Fibroblast of skin of back (primary cell): ENCODE results near the gene FAM9C.

Experiments used
- DNase-seq: peaks from one replicate; pipeline ENCODE4 v3.0.0-alpha.2; 2013

FAM9C gene

DNA sequence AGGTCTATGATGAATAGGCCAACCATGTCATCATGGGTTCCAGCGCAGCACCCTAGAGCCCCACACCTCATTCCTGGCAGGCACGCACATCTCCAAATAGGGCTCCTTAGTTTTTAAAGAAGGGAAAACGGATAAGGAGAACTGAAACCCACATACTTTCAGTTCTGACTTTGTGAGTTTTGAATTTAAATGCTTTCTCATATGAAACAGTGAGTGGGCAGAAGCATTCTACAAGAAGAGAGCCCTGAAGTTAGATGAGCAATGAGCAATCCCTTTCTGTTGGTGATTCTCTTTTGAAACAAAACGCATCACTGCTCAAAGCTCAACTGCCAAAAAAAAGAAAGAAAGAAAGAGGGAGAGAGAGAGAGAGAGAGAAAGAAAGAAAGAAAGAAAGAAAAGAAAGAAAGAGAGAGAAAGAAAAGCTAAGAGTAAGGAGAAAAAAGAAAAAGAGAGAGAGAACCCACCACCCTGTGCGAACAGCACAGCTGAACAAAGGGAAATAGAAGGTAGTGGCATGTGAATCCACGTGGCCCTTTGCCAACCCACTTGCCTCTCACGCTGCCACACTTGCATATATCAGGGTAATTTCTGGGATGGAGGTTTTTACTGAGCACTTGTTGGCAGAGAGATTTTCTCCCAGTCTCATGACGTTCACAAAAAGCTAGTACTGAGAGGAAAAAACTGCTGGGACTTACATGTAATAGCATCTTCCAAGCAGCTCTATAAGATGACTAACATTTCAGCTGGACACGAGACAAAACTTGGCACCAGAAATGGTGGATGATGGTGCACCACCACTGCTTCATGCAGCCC is 38.6 kb downstream of the FAM9C start:
- DNase-seq = no peak

DNA sequence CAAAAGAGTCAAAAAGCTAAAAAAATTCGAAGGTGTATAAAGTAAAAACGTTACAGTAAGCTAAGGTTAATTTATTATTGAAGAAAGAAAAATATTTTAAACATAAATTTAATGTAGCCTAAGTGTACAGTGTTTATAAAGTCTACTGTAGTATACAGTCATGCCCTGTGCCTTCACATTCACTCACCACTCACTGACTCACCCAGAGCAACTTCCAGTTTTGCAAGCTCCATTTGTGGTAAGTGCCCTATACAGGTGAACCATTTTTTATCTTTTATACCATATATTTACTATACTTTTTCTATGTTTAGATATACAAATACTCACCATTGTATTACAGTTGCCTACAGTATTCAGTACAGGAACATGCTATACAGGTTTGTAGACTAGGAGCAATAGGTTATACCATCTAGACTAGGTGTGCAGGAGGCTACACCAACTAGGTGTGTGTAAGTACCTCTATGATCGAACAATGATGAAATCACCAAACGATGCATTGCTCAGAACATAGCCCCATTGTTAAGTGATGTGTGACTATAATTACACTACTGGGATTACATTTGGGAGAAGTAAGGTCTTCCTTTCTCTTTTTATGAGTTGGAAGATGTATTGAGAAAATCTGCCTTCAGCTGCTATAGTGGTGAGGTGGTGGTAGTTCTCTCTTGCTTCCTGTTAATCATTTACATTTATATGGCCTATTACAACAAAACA is 42.3 kb downstream of the FAM9C start:
- no peak for DNase-seq

DNA sequence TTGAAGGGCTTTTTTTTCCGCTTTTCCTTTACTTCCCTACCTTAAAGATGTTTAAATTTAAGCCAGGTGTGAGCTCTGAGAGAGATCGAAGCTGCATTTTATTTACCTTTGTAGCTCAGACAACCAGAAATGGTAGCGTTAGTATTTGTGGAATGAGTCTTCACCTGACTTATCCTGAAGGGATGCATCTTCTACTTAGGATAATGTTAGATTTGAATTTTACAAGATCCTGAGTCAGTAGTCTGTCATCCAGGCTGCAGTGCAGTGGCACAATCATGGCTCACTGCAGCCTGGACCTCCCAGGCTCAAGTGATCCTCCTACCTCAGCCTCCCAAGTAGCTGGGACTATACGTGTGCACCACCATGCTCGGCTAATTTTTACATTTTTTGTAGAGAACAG is 43.3 kb downstream of the FAM9C start:
- no peak for DNase-seq

DNA sequence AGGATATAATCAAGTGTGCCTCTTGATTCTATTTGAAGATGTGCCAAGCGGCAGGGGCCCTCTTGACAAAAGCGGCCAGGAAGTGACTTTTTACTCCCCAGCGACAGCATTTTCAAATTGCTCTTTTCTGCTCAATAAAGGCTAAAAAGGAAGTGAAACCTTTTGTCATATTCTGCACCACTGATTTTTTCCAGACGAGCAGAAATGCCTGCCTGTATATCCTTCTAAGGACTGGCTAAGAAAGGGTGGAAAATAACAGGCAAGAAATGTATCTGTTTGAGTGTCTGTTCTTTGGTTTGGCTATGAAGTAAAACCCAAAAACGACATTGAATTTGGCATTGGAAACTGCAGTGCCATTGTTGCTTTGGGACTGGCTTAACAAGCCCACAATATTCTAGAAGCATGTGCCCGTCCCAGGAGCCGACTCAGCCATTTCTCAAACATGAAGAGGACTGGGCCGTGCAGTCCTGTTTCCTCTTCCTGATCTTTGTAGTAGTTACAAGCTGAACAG is 44.1 kb downstream of the FAM9C start:
- DNase-seq = no peak

DNA sequence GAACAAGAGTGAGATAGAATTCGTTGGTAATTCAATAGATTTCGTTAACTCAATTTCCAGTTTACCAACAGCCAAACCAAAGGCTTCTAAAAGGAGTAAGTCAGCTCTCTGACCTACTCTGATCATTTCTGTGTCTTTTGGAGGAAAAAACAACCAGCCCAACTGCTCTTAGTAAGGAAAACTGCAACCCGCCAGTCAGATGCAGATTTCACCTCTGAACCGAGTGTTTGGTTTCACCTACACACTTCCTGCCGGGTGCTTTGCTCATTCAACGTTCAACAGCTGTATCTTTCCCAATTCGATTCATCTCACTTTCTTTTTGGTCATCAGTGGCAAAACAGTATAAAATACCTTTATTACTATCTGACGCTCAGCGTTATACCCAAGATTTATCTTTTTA is 45.0 kb downstream of the FAM9C start:
- DNase-seq = no peak

DNA sequence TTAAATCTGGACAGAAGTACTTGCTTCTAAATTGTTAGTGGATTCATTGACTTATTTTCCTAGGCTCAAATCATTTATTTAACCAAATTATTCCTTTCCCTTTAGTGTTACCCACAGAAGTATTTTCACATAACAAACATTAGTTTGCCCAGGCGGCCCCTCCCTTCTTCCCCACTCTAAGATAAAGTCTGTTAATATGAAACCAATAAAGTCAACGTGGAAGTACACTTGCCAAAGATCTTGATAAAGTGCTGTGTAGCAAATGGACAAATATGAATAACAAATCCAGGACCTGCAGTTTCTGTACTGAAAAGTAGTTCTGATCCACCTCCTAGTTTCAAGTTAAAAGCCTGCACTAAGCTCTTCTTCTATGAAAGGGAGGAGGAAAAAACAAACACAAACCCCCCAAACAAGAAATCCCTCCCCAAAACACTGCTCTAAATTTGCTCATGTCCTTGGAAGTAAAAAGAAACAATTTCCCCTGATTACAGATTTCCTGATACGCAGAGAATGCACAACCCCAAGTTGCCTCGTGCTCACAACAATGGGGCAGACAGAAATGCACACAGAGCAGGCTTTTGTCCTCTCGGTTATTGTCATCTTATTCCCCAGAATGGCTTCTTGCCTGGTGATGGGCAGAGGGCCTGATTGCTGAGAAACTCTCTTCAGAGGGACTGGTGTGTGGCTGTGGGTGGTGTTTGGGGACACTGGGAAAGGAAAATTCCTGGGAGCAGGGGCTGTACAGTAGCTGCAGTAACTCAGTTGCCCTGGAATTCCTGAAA is 46.3 kb downstream of the FAM9C start:
- DNase-seq = no peak

DNA sequence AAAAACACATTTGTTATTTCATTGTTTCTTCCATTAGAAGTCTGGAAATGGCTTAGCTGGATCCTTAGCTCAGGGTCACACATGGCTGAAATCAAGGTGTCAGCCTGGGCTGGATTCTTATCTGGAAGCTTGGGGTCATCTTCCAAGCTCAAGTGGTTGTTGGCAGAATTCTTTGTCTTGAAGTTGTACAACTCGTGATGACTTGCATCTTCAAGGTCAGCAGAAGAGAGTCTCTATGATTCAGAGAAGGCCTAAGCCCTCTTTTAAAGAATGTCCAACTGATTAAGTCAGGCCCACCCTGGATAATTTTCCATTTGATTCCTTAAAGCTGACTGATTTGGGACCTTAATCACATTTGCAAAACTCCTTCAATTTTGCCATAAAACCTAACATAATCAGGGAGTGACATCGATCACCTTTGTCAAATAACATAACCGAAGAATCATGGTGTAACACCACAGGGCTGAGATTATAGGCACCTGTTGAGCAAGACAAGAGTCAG is 47.4 kb downstream of the FAM9C start:
- no peak for DNase-seq

DNA sequence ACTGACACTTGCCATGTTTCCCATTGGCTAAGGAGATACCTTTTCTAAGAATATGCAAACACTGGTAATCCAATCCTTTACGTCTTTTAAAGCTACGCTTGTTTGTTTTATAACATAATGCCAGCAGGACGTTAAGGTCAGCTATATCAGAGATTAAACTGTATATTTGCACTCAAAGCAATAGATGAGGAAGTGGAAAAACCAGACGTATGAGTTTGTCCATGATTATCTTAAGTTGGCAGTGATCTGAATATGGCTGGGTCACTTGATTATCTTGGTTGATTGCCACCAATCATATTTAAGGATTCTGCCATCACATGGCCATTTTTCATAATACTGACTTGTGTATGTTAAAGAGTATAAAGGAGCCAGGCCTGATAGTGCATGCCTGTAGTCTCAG is 50.1 kb downstream of the FAM9C start:
- no peak for DNase-seq

DNA sequence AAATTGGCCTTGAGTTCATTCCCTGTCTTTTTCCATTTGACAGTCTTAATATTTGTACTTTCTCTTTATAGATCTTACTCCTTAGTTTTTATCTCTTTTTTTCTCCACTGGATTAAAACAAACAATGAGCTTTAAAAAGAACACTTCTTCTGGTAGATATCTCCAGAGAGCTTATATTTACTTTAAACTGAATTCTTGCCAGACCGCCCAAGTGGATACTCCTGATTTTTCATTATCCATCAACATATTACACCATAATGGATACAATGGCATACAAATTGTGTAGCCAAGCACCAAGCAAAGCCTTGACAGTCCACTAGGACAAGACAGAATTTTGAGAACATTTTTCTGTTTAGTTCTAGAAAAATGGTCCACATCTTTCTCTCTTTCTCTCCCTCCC is 50.6 kb downstream of the FAM9C start:
- DNase-seq = no peak

DNA sequence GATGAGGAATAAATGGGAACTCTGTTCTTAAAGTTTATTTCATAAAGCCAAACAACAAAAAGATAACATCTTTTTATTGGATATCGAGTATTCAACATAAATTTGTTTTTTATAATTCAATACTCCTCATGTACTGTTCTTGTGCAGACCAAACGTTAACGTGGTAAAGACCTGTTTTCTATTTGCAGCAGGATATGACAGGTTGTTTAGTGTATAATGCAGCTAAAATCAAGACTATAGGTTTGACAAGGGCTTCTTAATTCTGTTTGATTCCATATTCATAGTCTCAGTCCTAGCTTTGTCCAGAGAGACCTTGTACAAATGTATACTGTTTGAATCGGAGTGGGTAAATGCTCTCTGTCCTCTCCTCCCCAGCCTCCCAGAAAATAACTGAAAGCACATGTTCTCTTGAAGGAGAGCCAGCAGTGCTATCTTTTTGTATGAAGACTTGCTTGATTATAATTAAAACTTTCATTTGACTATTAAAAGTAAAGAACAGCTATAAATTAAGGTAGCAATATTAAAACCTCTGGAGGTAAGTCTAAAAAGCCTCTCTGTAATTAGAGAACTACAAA is 51.8 kb downstream of the FAM9C start:
- DNase-seq = no peak

DNA sequence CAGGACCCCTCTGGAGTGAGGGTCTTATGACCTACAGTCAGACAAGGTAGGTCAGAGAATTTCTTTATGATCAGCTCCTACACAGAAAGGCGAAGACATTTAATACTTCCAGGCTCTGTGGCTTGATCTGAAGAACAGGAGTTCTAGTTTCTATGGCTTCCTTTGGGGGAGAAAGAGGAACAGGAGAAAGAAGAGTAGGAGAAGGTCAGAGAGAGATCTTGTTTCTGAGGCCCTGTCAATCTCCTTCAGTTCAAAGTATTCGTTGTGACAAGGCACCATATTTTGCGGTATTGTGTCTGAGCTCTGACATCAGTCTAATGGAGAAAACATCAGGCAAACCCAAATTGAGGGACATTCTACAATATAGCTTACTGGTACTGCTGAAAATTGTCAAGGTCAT is 52.8 kb downstream of the FAM9C start:
- DNase-seq = no peak

DNA sequence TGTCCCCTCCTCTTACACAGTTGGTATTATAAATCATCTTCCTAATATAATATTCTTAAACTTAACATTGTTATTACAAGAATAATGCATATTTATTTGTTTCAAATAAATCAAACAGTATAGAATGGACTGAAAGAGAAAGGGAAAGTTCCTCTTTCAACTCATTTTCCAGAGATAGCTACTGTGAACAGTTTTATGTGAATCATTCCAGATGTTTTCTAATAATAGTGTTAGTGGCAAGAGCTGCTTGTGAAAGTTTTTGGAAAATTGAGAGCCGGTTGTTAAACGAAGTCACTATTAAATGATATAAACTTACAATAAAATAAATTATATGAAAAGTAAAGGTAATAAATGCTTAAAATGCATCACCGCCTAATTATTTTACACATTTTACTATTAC is 55.0 kb downstream of the FAM9C start:
- no peak for DNase-seq

DNA sequence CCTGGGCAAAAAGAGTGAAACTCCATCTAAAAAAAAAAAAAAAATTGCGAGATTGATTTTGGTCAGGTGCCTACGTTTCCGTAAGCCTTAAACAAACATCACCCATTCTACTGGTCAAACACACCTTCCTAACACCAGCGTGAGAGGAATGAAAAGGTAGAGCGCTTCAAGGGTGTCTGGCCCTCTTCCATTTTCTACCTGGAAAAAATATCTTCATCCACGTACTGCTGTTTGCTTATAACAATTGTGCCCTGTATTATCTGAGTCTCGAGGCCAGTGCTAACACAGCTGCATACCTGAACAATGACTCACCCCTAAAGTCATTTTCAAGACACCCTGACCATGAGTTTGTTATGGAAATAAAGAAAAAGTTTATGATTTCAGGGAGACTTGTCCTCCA is 55.6 kb downstream of the FAM9C start:
- DNase-seq = peak; percentile 78

DNA sequence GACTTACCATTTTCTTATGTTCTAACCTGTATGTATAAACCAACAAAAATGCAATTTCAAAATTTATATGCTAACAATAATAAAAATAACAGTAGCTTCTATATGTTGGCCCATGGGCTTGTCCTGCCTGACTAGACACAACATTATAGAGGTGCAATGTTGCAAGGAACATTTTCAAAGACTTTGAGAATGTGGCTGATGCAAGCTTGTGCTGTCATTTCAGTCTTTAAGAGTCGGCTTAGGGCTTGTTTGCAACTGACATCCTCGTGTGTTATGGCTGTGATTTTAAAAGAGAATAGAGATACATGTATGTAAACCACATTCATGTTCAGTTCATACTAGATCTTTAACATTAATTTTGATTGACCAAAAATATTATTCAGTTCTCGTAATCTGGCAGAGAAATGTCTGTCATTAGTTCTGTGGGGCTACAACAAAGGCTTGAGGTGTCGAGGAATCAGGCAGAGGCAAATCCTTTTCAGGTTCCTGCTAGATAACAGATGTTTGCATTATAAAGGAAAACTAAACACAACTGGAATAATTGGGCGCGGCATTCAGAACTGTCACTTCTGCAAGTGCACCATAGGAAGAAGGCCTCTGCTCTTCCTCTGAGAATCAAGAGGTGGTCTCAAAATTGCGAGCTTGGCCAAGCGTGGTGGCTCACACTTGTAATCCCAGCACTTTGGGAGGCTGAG is 56.4 kb downstream of the FAM9C start:
- no peak for DNase-seq

DNA sequence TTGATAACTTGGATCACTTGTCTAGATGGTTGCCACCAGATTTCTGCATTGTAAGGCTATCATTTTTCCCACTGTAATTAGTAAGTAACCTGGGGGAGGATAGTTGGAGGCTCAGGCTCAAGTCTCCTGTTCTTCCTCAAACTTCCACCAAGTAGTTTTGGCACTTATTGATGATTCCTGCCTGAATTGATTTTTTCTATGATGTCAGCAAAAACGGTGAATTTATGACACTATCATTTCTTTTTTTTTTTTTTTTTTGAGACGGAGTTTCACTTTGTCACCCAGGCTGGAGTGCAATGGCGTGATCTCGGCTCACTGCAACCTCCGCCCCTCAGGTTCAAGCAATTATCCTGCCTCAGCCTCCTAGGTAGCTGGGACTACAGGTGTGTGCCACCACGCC is 57.1 kb downstream of the FAM9C start:
- no peak for DNase-seq

DNA sequence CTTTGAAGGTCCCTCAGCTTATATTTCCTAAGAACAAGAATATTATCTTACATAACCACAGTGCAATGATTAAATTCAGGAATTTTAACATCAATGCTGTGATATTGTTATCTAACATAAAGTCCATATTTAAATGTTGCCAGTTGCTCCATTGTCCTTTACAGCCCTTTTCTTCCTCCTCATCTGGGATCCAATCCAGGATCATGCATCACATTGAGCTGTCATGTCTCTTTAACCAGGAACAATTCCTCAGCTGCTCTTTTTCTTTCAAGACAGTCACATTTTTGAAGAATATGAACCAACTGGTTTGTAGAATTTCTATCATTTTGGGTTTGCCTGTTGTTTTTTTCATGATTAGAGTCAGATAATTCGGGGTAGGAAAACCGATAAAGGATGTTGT is 57.5 kb downstream of the FAM9C start:
- no peak for DNase-seq

DNA sequence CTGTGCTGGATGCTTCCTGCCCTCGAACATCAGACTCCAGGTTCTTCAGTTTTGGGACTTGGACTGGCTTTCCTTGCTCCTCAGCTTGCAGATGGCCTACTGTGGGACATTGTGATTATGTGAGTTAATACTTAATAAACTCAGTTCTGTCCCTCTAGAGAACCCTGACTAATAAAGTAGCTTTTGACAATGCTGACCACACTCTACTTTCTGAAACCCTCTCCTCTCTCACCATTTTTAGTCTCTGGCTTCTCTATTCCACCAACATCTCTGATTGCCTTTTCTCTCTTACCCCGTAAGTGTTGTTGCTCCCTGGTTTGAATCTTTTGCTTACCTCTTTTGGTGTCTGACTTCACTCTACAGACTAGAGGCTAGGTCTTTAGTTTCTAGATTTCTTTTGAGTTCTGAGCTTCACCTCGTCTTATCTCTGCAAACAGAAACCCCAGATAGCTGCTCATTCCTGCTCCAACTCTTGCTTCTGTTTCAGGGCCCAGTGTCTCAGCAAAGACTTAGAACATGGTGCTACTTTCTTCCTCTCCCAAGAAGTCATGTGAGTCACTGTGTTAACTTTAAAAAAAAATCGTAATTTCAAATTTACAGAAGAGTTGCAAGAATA is 58.1 kb downstream of the FAM9C start:
- DNase-seq = no peak
